ENCODE measurements around the gene GABRB1. TPM values are rescaled to one million over a fixed set of nuclear protein-coding genes. Genes with fewer than 3 reads are reported as not detected.

GABRB1 gene
- total and polyA plus RNA-seq, 2 experiments from 2014 or later: 0.26 to 0.97 TPM

GRCh38 chr4:47194036-47194737, 162.8 kb downstream of the GABRB1 start:
- Mint-ChIP-seq H3K27me3 (ENCODE audit: insufficient read depth, low read depth, poor library complexity) (no peaks in the 10 kb centered on the region), H3K4me1 (peaks cover 2% of the 10 kb centered on the region; the same call in 2 of the 3 replicates), H3K9me3 (no peaks in the 10 kb centered on the region), H3K36me3 (ENCODE audit: low read depth) (no peaks in the 10 kb centered on the region), H3K4me3 (no peak overlapping the region), H3K27ac (no peak overlapping the region)
- no peaks in the 10 kb centered on the region for H3K79me2 ChIP-seq (replicated peaks; ENCODE audit: insufficient read depth)
- H3F3A ChIP-seq (replicated peaks; ENCODE audit: low read depth): no peaks in the 10 kb centered on the region
- no peak overlapping the region for H2AFZ ChIP-seq
- no peak for ATAC-seq
- H3K27ac ChIP-seq (ENCODE audit: low read depth): no peak overlapping the region
- H4K20me1 ChIP-seq (replicated peaks; ENCODE audit: insufficient read depth): no peaks in the 10 kb centered on the region
- H3K9me2 ChIP-seq (ENCODE audit: insufficient read depth): 0 out of 2 replicates have a peak, but pooled peaks cover 5% of the 10 kb centered on the region
- no peaks in the 10 kb centered on the region for H3K4me1 ChIP-seq (ENCODE audit: insufficient read depth)
- DNase-seq (ENCODE audit: low spot score): no peak
- no peak overlapping the region for H3K4me2 ChIP-seq
- H3K36me3 ChIP-seq (ENCODE audit: insufficient read depth): no peaks in the 10 kb centered on the region
- TF ChIP-seq EZH2phosphoT487 (IDR thresholded peaks at IDR 0.05; ENCODE audit: unreplicated experiment) (no peak), REST (IDR thresholded peaks at IDR 0.05; ENCODE audit: unreplicated experiment) (no peak), ZNF114 (CRISPR knock-in tag; IDR thresholded peaks at IDR 0.05) (no peak)
- H3K4me3 ChIP-seq: no peak overlapping the region
- no peaks in the 10 kb centered on the region for H3K27me3 ChIP-seq (ENCODE audit: insufficient read depth)

GRCh38 chr4:47195706-47196105, 164.3 kb downstream of the GABRB1 start:
- Mint-ChIP-seq H3K4me1 (peaks cover 2% of the 10 kb centered on the region; the same call in 2 of the 3 replicates), H3K9me3 (no peaks in the 10 kb centered on the region), H3K27me3 (ENCODE audit: insufficient read depth, low read depth, poor library complexity) (no peaks in the 10 kb centered on the region), H3K27ac (no peak overlapping the region), H3K36me3 (ENCODE audit: low read depth) (no peaks in the 10 kb centered on the region), H3K4me3 (no peak overlapping the region)
- H3K27me3 ChIP-seq (ENCODE audit: insufficient read depth): no peaks in the 10 kb centered on the region
- no peaks in the 10 kb centered on the region for H3K4me1 ChIP-seq (ENCODE audit: insufficient read depth)
- no peak overlapping the region for H3K4me2 ChIP-seq
- ATAC-seq (no peak), DNase-seq (ENCODE audit: low spot score) (no peak)
- no peaks in the 10 kb centered on the region for H3F3A ChIP-seq (replicated peaks; ENCODE audit: low read depth)
- no peak overlapping the region for H3K4me3 ChIP-seq
- H3K36me3 ChIP-seq (ENCODE audit: insufficient read depth): no peaks in the 10 kb centered on the region
- H3K79me2 ChIP-seq (replicated peaks; ENCODE audit: insufficient read depth): no peaks in the 10 kb centered on the region
- H3K27ac ChIP-seq (ENCODE audit: low read depth): no peak overlapping the region
- no peaks in the 10 kb centered on the region for H4K20me1 ChIP-seq (replicated peaks; ENCODE audit: insufficient read depth)
- H2AFZ ChIP-seq: no peak overlapping the region
- H3K9me2 ChIP-seq (ENCODE audit: insufficient read depth): 0 out of 2 replicates have a peak, but pooled peaks cover 5% of the 10 kb centered on the region
- TF ChIP-seq CREB1 (CRISPR knock-in tag; IDR thresholded peaks at IDR 0.05; ENCODE audit: low read depth) (no peak), ZNF462 (CRISPR knock-in tag; IDR thresholded peaks at IDR 0.05) (no peak), POLR2AphosphoS5 (IDR thresholded peaks at IDR 0.05; ENCODE audit: low read depth) (no peak), CTCF (conservative IDR thresholded peaks at IDR 0.05; ENCODE audit: low read depth in 2 of 2) (no peak), STAT1 (IDR thresholded peaks at IDR 0.05; ENCODE audit: unreplicated experiment) (no peak), NANOG (IDR thresholded peaks at IDR 0.05; ENCODE audit: borderline replicate concordance) (no peak), EZH2 (IDR thresholded peaks at IDR 0.05; ENCODE audit: low read depth, unreplicated experiment) (no peak), EZH2phosphoT487 (IDR thresholded peaks at IDR 0.05; ENCODE audit: unreplicated experiment) (no peak)

All from GM23338 (cell line).